Sigmoid colon (tissue), 7 donors: ENCODE results near the gene PDZRN3. TPM values are rescaled to one million over a fixed set of nuclear protein-coding genes. Genes with fewer than 3 reads are reported as not detected.
A peak's percentile ranks its signal among the peaks of the same experiment; 100 is the strongest.
"Not testable (repeated sequence)": the region's sequence is repeated elsewhere in the genome, so short reads cannot be mapped to it uniquely, and the experiment has no call there.

ENCODE experiments used
- DNase-seq: peaks from one replicate; pipeline ENCODE4 v3.0.0-alpha.2; 2019
- H3K27ac ChIP-seq, 4 donors: fragments of 200-600 bp; sonication (generic); one replicate each; pipeline ENCODE4 v1.5.1; 2016 to 2019; ENCODE audit warnings: mild to moderate bottlenecking in 1 of 4
- H3K27me3 ChIP-seq, 3 donors: fragments of 200-600 bp; sonication (generic); one replicate each; pipeline ENCODE4 v1.5.1; 2019; ENCODE audit warnings: mild to moderate bottlenecking in 1 of 3
- H3K36me3 ChIP-seq, 4 donors: fragments of 200-600 bp; sonication (generic); one replicate each; pipeline ENCODE4 v1.5.1; 2016 to 2019
- H3K4me1 ChIP-seq, 4 donors: fragments of 200-600 bp; sonication (generic); one replicate each; pipeline ENCODE4 v1.5.1; 2017 to 2019
- H3K4me3 ChIP-seq, 4 donors: fragments of 200-600 bp; sonication (generic); one replicate each; pipeline ENCODE4 v1.5.1; 2017 to 2019; ENCODE audit warnings: mild to moderate bottlenecking in 2 of 4, moderate library complexity in 1 of 4
- H3K9me3 ChIP-seq, 4 donors: fragments of 200-600 bp in 3 of 4; sonication (generic) in 3 of 4; one replicate each; pipeline versions ENCODE4 v1.5.1 to v1.6.1; 2013 to 2019
- EP300 ChIP-seq, 4 donors: sonication (generic); formaldehyde crosslinking; IDR thresholded peaks; one replicate each; pipeline ENCODE4 v1.6.1; 2017; ENCODE audit warnings: antibody characterized with exemption in 4 of 4
- POLR2A ChIP-seq, 2 donors: fragments of 450-650 bp; IDR thresholded peaks; one replicate each; pipeline ENCODE4 v1.6.1; 2016; ENCODE audit warnings: antibody characterized with exemption in 2 of 2, mild to moderate bottlenecking in 2 of 2, moderate library complexity in 2 of 2
- POLR2AphosphoS5 ChIP-seq, 4 donors: sonication (generic); formaldehyde crosslinking; IDR thresholded peaks; one replicate each; pipeline ENCODE4 v1.6.1; 2017; ENCODE audit warnings: antibody characterized with exemption in 4 of 4
- WGBS, 2 donors: extraction: QIAGEN DNeasy Blood & Tissue Kit; methylation state at CpG; one replicate each; pipeline ENCODE4 v1.1.7; 2013; 5-methylcytosine and 5-hydroxymethylcytosine counted together
- intact Hi-C: fragments of 100-400 bp; cut with DNase I; formaldehyde crosslinking; loops from one replicate; pipeline ENCODE4 v1.15.1; 2023
- polyA plus RNA-seq, 3 donors: library from polyadenylated mRNA; stranded (reverse); fragments of 200-250 nt; gene quantifications; one replicate each; pipeline ENCODE4 v1.2.3, GENCODE V29; 2013
- total RNA-seq, 4 donors: library from RNA; depleted of rRNA; stranded (reverse); fragments of >200 nt; gene quantifications; one replicate each; pipeline ENCODE4 v1.1.0, GENCODE V29; 2016
- TF ChIP-seq, protein P1 (sequence below), 4 experiments: fragments of 450-650 bp in 3 of 4; fragments of 200-600 bp in 1 of 4; IDR thresholded peaks; one replicate each; pipeline ENCODE4 v1.5.1; 2016 to 2019; ENCODE audit warnings: antibody characterized with exemption in 4 of 4, mild to moderate bottlenecking in 3 of 4, moderate library complexity in 2 of 4
- donor health status: healthy with polysubstance abuse.
- donor health status: Bipolar disorder and iron deficiency.
- donor health status: healthy.

PDZRN3 gene
- total and polyA plus RNA-seq, 7 donors: 7.2 to 209 (median 172) TPM

DNA sequence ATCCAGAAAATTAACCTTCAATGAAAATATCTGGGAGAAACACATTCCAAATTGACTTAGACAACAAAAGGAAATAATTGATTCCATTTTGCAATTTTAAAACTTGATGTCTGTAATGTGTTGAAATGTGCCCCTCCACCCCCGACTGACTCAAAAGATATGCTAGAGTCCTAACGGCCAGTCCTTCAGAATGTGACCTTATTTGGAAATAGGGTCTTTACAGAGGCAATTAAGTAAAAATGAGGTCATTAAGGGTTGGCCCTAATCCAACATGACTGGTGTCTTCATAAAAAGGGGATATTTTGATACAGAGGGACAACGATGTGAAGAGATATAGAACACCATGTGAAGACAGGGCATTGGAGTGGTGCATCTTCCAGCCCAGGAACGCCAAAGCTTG is 153.9 kb downstream of the PDZRN3 start:
- no peak for TF ChIP-seq POLR2AphosphoS5 (IDR thresholded peaks at IDR 0.05)
- no peaks in the 10 kb centered on the region for H3K36me3 ChIP-seq
- WGBS, 2 donors: 80 to 82% methylated on average over 4 of the region's 4 CpGs
- H3K27ac ChIP-seq: peak overlapping the region in 1 of 4 donors; percentile 31
- H3K9me3 ChIP-seq: no peaks in the 10 kb centered on the region
- no peaks in the 10 kb centered on the region for H3K27me3 ChIP-seq
- H3K4me1 ChIP-seq: peaks cover 0 to 68% (median 39%) of the 10 kb centered on the region in 4 donors
- no peak overlapping the region for H3K4me3 ChIP-seq
- no peak for DNase-seq
- intact Hi-C loops: no loop called here

DNA sequence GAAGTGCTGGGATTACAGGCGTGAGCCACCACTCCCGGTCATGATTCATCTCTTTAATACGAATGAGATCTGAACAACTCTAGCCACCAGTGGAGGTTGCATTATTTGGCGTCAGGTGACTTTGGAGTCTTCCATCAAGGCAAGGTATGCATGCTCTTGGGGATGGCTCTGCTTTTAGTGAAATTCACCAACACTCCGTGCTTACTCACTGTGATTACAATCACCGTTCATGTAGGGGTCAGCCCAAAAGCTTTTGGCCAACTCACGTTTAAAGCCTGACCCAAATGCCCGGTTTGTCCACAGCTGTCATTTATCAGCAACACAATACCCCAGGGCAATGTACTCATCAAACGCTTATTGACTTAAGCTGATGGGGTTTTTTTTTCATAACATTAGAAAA is 155.4 kb downstream of the PDZRN3 start:
- WGBS, 2 donors: 96 to 97% methylated on average over 9 of the region's 9 CpGs
- no peak overlapping the region for H3K27ac ChIP-seq
- intact Hi-C loops: no loop called here
- H3K4me3 ChIP-seq: no peak overlapping the region
- H3K27me3 ChIP-seq: no peaks in the 10 kb centered on the region
- peaks cover 0 to 58% (median 31%) of the 10 kb centered on the region in 4 donors for H3K4me1 ChIP-seq
- DNase-seq: no peak
- no peaks in the 10 kb centered on the region for H3K9me3 ChIP-seq
- no peaks in the 10 kb centered on the region for H3K36me3 ChIP-seq
- TF ChIP-seq POLR2A (IDR thresholded peaks at IDR 0.05) (no peak), POLR2AphosphoS5 (IDR thresholded peaks at IDR 0.05) (no peak), EP300 (IDR thresholded peaks at IDR 0.05) (no peak)

DNA sequence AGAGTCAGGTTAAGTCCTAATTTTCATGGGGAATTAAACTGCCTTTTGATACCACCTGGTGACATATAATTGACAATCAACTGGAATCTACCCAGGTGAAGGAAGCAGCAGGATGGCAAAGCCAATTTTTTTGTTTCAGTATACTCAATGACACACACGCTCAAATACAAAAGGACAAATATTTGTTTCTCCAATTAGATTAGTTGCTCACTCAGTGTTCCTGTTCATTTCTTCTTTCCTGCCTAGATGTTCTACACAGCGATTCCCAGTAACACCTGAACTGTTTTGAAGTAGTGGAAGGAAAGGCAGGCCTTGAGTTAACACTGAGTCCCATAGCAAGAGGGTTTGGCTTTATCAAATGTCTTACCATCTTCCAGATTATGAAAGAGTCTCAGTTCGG is 157.5 kb downstream of the PDZRN3 start:
- intact Hi-C loops: no loop called here
- H3K4me1 ChIP-seq: peaks cover 0 to 40% (median 22%) of the 10 kb centered on the region in 4 donors
- H3K27ac ChIP-seq: no peak overlapping the region
- TF ChIP-seq EP300 (IDR thresholded peaks at IDR 0.05): no peak
- TF ChIP-seq POLR2A (IDR thresholded peaks at IDR 0.05): no peak
- TF ChIP-seq, protein P1, sequence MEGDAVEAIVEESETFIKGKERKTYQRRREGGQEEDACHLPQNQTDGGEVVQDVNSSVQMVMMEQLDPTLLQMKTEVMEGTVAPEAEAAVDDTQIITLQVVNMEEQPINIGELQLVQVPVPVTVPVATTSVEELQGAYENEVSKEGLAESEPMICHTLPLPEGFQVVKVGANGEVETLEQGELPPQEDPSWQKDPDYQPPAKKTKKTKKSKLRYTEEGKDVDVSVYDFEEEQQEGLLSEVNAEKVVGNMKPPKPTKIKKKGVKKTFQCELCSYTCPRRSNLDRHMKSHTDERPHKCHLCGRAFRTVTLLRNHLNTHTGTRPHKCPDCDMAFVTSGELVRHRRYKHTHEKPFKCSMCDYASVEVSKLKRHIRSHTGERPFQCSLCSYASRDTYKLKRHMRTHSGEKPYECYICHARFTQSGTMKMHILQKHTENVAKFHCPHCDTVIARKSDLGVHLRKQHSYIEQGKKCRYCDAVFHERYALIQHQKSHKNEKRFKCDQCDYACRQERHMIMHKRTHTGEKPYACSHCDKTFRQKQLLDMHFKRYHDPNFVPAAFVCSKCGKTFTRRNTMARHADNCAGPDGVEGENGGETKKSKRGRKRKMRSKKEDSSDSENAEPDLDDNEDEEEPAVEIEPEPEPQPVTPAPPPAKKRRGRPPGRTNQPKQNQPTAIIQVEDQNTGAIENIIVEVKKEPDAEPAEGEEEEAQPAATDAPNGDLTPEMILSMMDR (IDR thresholded peaks at IDR 0.05): no peak
- TF ChIP-seq POLR2AphosphoS5 (IDR thresholded peaks at IDR 0.05): no peak
- H3K27me3 ChIP-seq: no peaks in the 10 kb centered on the region
- 70 to 85% methylated on average over 3 of the region's 3 CpGs for WGBS, 2 donors
- H3K9me3 ChIP-seq: no peaks in the 10 kb centered on the region
- DNase-seq: no peak
- H3K4me3 ChIP-seq: no peak overlapping the region
- no peaks in the 10 kb centered on the region for H3K36me3 ChIP-seq

DNA sequence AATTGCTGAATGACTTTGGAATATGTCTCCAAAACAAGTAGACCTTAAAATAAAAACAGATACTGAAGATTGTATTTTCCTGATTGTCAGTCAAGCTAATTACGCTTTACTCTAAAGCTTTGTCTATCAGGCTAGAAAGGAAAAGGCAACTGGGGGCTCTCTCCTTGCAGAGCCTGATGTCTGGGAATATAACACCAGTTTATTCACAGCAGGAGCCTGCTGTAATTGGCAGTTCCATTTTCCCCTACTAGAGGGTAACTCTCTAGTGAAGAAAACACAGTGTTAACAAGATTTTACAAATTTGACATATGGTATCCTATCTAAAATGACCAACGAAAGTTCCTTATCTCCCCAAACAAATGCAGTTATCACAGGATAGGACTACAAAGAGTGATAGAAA is 158.8 kb downstream of the PDZRN3 start:
- WGBS, 2 donors: 85 to 86% methylated on average over 2 of the region's 2 CpGs
- H3K4me3 ChIP-seq: no peak overlapping the region

DNA sequence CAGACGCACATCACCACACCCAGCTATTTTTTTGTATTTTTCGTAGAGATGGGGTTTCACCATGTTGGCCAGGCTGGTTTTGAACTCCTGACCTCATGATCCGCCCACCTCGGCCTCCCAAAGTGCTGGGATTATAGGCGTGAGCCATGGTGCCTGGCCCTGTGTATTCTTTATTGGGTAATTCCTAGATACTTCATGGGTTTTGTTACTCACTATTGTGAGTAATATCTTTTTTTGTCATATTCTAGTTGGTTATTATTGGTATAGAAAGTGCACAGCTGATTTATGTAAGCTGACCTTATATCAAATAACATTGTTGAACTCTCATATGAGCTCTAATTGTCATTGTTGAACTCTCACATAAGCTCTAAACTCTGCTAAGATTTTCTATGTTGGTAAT is 160.6 kb downstream of the PDZRN3 start:
- intact Hi-C loops: loop anchor here (5.0 kb wide), 1 partner anchor 33 kb away; no protein-coding TSS in a partner anchor
- not testable (repeated sequence) for H3K27ac ChIP-seq, H3K36me3 ChIP-seq, DNase-seq, H3K27me3 ChIP-seq, H3K4me3 ChIP-seq, H3K9me3 ChIP-seq
- 88 to 93% methylated on average over 5 of the region's 5 CpGs for WGBS, 2 donors
- peaks cover 0 to 43% (median 25%) of the 10 kb centered on the region in 4 donors for H3K4me1 ChIP-seq

More for the DNA sequence above, 158.8 kb downstream of the PDZRN3 start:
- H3K27me3 ChIP-seq: no peaks in the 10 kb centered on the region
- H3K27ac ChIP-seq: no peak overlapping the region
- H3K9me3 ChIP-seq: no peaks in the 10 kb centered on the region
- H3K36me3 ChIP-seq: no peaks in the 10 kb centered on the region
- H3K4me1 ChIP-seq: peaks cover 0 to 41% (median 21%) of the 10 kb centered on the region in 4 donors
- TF ChIP-seq POLR2AphosphoS5 (IDR thresholded peaks at IDR 0.05): no peak
- no peak for TF ChIP-seq POLR2A (IDR thresholded peaks at IDR 0.05)
- no peak for DNase-seq
- intact Hi-C loops: no loop called here

DNA sequence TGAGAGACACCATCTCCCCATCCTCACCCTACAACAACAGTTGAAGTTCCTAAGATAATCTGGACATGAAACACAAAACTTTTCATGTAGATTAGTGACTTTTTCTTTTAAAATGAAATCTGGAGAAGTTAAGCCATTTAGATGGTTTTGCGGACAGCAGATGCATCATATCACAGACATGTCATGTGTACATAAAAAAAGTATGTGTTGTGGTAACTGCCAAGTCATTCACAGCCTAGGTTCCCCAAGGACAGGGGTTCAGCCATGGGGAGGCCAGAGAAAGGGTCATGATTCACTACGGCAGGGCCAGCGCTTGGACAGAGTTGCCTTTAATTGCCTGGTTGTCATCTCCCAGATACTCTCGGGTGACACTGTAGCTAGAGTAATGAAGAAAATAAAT is 163.2 kb downstream of the PDZRN3 start:
- H3K4me1 ChIP-seq: peaks cover 0 to 46% (median 23%) of the 10 kb centered on the region in 4 donors
- intact Hi-C loops: loop anchor here (5.0 kb wide), 1 partner anchor 36 kb away; no protein-coding TSS in a partner anchor
- WGBS, 2 donors: 76 to 90% methylated on average over 4 of the region's 4 CpGs
- H3K36me3 ChIP-seq: no peaks in the 10 kb centered on the region
- H3K9me3 ChIP-seq: no peaks in the 10 kb centered on the region
- no peaks in the 10 kb centered on the region for H3K27me3 ChIP-seq
- no peak for DNase-seq
- peak in 1 of 4 donors; percentile 37 for TF ChIP-seq POLR2AphosphoS5 (IDR thresholded peaks at IDR 0.05)
- TF ChIP-seq, protein P1 (IDR thresholded peaks at IDR 0.05): no peak
- no peak overlapping the region for H3K4me3 ChIP-seq
- H3K27ac ChIP-seq: peak overlapping the region in 1 of 4 donors; percentile 9

DNA sequence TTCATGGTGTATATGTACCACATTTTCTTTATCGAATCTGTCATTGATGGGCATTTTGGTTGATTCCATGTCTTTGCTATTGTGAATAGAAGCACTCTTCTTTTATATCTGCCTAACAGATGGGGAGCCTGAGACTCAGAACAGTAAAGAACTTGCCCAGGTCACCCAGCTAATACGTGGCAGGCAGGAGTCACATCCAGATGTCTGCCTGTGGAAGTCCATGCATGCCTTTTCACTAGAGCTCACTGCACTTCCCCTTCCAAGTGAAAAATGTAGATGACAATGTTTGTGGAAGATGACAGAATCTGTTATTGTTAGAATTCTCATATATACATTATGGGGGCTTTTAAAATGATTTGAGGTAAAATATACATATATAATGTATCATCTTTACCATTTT is 165.0 kb downstream of the PDZRN3 start:
- 88 to 92% methylated on average over 2 of the region's 2 CpGs for WGBS, 2 donors
- Histone ChIP-seq H3K9me3 (no peaks in the 10 kb centered on the region), H3K4me3 (no peak overlapping the region), H3K4me1 (peaks cover 0 to 50% (median 32%) of the 10 kb centered on the region in 4 donors), H3K36me3 (no peaks in the 10 kb centered on the region), H3K27me3 (no peaks in the 10 kb centered on the region), H3K27ac (no peak overlapping the region)
- TF ChIP-seq POLR2A (IDR thresholded peaks at IDR 0.05) (no peak), EP300 (IDR thresholded peaks at IDR 0.05) (no peak), POLR2AphosphoS5 (IDR thresholded peaks at IDR 0.05) (no peak)
- TF ChIP-seq, protein P1 (IDR thresholded peaks at IDR 0.05): no peak
- no peak for DNase-seq
- intact Hi-C loops: loop anchor here (5.0 kb wide), 1 partner anchor 38 kb away; no protein-coding TSS in a partner anchor
